NCI-H2227 (cell line): ENCODE results near the gene H3-3A.

Source experiments
- DNase-seq: peaks from one replicate; lab custom pipeline; 2025; ENCODE audit not compliant: unreplicated experiment; lab: John Stamatoyannopoulos, UW

Gene H3-3A

DNA sequence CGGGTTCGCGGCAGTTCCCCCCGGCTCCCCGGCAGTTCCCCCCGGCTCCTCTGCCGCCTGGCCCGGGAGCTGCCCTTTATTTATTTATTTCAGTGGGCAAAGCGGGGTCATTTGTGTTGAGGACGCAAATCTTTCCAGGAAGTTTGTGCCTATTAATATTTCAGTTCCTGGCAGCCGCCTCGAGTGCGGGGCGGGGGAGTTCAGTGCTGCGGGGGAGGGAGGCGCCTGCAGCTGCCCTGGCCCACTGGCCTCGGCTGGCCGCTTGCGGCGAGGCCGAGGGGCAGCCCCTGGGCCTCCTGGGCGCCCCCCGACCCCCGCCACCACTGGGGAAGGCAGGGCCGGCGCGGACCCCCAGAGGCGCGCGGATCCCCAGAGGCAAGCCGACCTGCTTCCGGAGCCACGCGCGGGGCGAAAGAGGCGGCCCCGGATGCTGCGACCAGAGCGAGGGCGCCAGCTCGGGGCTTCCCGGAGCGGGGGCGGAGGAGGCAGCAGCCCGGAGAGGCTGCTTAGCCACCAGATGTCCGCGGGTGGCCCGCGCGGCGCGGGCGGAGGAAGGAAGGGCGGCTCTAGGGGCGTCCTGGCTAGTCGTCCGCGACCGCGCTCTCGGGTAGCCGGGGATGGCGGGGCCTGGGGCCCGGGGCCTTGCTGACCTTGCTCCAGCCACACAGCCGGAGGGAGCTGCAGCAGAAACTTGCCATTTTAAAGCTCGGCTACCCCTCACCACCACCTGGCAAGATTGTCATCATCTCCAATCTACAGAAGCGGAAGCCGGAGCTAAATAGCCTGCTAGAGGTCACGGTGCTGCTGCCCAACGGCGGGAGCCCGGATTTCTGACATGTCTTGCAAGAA, 48.0 kb downstream of the H3-3A start:
- peak; percentile 75 for DNase-seq

DNA sequence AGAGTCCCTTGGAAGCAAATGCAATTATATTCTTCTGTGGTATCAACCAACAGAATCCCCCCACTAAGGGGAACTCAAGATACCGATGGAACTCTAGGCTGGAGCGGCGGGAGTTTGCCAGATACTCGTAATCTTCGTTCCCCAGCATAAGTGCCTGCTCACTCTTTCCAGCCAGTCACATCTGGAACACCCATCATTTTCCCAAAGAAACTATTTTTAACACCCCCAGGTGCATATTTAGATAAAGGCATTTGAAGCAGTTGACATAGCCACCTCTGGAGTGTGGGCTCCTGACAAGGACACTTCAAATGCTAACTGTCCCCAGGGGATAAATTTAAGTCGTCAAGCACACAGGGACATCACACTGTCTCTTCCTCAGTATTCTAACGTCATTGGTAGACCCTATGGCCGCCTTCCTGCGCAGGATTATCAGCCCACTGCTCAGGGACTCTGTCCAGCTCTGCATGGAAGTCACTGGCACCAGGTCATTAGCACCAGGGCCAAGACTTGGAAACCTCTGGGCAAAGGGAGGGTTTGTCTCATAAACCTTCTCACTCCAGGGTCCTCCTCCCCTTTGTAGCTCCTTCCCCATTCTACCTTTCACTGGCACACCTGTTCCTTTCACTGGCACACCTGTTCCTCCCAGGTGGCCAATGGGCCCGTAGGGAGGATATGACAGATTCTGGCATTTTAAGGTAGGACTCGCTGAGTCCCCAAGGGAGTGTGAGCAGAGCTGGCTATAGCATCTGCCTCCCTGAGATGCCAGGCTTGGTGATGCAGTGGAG, 48.8 kb downstream of the H3-3A start:
- no peak for DNase-seq

DNA sequence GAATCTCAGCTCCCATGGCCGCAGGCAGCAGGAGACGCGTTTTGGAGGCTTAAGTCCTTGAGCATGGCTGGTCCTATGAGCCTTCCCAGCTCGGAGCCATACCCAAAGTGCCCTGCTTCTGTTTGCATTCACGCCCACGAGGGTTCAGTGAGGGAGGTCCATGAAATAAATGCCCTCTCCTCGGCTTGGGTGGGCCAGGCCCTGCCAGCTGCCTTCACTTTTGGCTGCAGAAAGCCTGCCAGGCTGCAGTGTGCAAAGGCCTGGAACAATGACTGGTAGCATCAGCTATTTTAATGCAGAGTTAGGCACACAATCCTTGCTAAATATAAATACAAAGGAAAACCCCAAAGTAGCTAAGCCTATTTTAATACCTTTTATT, 49.4 kb downstream of the H3-3A start:
- DNase-seq: no peak

DNA sequence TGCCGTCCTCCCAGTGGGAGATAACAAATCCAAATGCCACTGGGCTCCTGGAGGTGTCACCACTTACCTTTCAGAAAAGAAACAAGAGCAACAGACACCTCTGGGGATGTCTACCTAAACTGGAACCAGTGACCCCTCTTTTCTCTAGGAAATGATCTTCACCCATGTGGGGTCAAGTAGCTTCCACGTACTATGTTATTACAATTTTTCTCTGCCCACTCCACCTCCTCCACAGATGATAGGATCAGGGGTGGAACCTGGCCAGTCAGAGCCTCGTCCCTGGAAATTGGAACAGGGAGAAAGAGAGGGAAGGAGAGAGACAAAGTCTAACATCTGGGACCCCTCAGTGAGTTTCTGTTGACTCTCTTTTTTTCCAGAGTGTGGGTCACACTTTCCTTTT, 50.1 kb downstream of the H3-3A start:
- DNase-seq: no peak

DNA sequence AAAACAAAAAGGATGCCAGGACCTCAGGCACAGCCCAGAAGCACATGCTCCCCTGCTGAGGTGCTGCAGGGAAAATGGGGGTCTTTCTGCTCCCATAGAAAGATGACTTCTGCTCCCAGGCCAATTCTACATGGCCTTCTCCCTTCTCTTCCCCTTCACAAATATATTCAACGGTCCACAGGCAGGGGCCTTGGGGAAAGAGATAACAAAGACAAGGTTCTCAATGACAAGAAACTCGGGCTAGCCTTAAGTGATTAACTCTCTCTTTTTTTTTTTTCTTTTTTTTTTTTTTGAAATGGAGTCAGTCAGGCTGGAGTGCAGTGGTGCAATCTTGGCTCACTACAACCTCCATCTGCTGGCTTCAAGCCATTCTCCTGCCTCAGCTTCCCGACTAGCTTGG, 54.2 kb downstream of the H3-3A start:
- no peak for DNase-seq

DNA sequence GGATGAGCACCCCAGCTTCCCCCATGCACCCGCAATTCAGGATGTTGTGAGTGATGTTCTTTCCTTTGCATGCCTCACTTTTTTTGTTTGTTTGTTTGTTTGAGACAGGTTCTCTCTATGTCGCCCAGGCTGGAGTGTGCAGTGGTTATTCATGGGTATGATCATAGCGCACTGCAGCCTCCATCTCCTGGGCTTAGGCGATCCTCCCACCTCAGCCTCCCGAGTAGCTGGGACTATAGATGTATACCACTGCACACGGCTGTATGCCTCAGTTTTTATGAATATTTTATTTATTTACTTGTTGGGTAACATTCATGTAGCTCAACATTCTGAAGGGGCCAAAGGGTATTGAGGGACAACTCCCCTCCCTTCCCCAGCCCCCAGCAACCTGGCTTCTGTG, 54.8 kb downstream of the H3-3A start:
- DNase-seq: no peak

DNA sequence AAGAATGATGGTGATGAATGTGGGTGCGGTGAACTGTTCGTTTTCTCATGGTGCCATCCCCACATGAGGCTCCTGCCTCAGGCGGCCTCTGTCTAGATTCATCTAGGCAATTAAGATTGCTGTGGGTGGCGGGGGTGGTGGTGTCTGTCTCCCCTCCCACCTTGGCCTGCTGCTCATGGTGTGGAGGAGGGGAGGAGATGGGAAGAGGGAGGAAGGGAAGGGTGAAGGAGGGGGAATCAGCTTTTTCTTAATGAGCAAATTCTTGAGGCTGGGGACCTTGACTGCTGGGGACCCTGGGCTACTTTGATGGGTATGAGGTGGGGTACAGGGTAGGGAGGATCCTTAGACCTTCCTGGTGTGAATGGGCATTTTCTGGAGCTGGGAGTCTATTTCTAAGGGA, 55.8 kb downstream of the H3-3A start:
- no peak for DNase-seq

DNA sequence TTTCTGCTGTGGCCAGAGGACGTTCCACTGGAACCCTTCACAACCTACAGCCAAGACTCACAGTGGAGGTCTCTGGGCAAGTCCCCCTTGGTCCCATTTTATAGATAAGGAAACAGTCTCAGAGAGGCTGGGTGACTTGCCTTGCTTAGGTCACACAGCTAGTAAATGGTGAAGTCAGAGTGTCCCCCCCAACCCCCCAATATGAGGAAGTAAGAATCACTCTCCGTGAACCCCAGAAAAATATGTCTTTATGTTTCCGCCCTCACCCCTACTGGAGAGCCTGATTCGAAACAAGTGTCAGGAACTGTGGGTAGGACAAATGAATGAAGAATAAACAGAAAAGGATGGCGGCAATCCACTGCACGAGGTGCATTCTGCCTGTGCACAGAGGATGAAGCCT, 56.7 kb downstream of the H3-3A start:
- no peak for DNase-seq

DNA sequence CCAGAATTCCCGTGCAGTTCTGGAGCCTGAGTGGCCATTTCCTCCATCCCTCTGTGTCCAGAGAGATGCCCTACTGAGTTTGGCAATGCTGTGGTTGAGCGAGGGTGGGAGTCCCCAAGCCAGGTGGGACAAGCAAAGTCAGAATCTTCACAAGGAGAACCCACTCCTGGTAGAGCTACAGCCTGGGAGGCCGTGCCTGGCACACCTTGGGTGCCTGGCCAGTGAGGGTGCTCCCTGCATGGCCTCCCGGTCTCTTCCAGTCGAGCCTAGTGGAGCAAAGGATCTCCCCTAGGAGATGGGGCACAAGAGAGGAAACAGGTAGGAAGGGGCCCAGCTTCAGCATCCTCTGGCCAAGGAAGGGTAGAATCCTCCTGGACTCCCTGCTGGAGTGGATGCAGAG, 57.9 kb downstream of the H3-3A start:
- no peak for DNase-seq

DNA sequence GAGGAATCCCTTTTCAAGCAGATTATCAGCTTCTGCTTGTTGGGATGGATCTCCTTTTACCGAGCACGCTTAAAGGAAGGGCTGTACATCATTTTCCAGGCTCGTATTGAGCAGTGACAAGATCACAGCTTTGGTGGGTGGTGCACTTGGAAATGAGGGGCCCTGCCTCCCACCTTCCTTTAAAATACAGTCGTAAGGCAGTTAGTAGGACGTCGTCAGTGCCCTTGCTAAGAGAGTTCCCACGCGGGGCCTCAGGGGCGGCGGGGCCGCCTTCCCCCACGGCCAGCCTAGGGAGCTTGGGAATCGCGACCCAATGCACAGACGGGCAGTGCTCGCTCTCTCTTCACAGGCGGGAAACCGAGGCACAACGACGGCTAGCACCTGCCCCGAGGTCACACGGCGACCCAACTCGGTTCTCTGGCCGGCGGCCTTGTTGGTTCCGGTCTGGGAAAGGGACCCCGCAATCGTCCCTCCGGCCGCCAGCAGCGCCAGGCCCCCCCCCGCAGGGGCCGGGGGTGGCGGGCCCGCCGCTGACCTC, 58.6 kb downstream of the H3-3A start:
- no peak for DNase-seq
